NCI-H2196 treated with DMSO at 0.1 percent for 48 hours (cell line): ENCODE data around the gene TMEM271.

Experiments used
- DNase-seq: peaks from one replicate; lab custom pipeline; 2025; ENCODE audit not compliant: unreplicated experiment; lab: John Stamatoyannopoulos, UW

TMEM271 gene

DNA sequence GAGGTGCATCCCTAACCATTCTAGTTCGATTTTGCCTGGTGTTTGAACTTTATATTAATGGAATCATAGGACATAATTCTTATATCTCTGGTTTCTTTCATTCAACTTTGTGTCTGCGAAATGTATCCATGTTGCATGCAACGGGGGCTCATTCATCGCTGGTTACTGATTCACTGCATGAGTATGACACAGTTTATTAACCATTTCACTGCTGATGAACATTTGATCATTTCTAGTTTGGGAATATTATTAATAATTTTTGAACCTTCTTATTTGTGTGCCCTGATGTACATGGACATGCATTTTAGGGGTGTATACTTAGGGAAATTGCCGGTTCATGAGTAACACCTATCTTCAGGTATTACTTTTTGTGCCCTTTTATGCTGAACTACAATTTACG is 5.1 kb upstream of the TMEM271 start:
- DNase-seq, result no peak

GRCh38 chr4:579543-580175 is 3.6 kb upstream of the TMEM271 start:
- no peak for DNase-seq

- DNase-seq, result no peak
Measured at GRCh38 chr4:578451-579443, 2.7 kb upstream of the TMEM271 start.

DNA sequence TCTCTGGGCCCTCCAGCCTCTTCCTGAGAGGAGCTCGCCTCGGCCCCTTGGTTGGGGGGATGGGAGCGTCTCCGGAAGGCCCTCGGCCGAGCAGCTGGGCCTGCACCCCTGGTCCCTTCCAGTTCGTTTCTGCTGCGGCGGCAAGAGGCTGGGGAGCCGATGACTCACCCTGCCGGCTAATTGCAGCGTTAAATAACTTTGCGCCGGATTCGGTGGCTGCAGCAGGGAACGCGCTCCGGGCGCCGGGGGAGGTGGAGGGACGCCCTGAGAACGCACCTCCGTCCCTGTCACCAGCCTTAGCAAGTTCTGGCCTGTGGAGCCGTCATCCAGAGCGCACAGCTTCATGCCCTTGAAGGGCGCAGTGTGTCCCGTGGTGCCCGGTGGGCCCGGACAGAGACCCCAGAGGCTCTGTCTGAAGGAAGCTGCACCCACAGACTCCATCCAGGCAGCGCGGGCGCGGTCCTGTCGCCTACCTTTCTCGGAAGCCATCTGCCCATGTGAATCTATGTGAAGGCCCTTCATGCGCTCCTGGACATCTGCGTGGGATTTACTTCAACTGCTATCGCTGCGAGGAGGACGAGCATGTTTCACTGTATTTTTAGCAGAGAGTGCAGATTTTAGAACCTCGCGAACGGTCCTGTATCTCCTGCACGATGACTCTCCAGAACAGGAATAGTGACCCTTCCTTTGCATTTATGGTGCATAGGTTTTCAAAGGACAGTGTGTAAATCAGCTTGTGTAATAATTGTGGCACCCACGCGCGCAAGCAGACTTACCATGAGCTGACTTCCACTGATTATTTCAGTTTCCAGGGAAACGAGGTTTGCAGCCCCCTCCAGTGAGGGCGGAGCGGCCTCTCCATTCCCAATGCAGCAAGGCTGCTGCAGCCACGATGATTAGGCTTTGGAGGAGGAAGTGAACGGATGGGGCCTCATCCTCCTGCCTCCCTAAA is 1.7 kb upstream of the TMEM271 start:
- no peak for DNase-seq

DNA sequence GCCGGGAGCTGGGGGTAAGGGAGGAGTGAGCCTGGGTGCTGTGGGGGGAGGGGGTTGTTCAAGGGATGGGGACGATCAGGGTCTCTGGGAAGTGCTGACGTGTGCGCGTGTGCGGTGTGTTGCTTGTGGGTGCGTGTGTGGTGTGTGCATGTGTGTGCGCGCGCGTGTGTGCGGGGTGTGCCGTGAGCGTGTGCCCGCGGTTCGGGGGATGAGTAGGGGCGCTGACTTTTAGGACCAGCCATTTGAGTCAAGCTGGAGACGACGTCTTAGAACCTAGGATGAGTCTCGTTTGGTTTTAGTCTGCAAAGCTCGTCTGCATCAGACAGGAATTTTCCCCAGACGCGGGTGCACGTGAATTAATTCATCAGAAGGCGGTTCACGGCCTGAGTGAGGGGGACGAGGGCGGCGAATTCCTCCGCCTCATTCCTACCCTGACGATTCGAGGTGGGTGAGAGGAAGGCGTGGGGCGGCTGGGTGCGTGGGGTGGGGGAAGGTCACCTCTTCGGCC is 950 bp upstream of the TMEM271 start:
- no peak for DNase-seq

GRCh38 chr4:575281-576141 is 584 bp downstream of the TMEM271 start:
- DNase-seq, result no peak

DNA sequence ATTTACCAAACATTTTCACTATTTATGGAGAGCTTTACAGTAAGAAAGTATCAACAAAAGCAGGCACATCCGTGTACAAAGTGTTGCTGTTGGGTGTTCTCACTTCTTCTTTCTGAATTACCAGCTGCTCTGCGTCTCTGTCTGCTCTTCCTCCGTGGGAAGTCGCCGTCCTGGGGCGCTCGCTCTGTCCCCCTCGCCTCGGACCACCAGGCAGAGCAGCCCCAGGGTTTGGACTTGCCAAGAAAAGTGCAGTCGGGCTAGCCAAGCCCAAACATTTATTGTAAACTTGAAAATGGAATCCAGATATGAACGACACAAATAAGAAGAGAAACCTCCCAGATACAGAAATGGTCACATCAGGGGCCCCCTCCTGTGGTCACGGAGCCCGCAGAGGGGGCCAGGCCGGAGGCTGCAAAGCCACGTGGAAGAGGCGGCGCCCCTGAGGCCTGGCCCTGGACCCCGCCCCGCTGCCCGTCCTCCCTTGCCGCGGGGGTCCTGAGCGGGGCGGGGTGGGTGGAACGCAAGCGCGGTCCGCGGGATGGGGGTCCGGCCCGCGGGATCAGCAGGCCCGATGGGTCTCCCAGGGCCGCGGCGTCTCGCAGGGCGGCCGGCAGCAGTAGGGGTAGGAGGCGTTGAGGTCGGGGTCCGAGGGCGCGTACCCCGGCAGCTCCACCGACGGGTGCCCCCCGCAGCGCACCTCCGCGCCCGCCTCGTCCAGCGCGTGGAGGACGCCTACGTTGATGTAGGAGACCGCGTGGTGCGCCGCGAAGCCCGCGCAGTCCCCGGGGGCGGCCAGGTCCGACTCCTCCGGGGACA is 1.5 kb downstream of the TMEM271 start:
- DNase-seq, result no peak

GRCh38 chr4:573122-573892 is 2.8 kb downstream of the TMEM271 start:
- DNase-seq, result no peak

DNA sequence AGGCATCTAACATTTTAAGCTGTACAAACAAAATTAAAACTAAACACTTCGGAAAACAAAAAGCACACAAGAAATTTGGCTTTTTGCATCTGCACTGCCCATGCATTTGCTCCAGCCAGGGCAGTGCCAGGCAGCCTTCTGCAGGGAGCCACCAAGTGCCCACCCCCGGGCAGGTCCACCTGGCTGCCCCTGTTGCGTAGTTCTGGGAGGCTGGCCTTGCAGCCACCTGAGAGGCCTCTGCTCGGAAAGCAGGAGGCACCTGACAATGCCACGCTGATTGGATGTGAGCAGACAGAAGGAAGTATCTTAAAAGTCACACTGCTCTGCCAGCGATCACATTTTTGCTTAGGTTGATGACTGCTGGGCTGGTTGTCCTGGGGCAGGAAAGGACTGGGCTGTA is 3.5 kb downstream of the TMEM271 start:
- no peak for DNase-seq

- no peak for DNase-seq
Measured at GRCh38 chr4:571838-572572, 4.1 kb downstream of the TMEM271 start.

DNA sequence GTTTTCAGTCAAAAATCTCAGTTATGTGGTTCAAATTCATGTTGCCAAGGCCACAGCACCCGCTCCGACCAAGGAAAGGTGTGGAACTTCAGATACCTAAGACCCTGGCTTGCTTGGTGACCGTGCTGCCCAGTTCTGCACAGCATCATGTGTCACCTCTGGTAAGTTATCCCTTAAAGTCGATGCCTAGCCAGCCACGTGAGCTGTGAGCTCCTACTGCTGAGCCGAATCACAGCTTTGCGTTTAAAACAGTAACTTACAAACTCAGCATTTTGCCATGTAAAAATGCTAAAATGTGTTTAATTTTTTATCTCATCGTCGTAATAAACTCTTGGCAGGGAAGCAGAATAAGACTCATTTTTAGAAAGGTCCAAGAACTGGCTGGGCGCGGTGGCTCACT is 5.3 kb downstream of the TMEM271 start:
- no peak for DNase-seq

GRCh38 chr4:569958-570667 is 6.0 kb downstream of the TMEM271 start:
- no peak for DNase-seq

DNA sequence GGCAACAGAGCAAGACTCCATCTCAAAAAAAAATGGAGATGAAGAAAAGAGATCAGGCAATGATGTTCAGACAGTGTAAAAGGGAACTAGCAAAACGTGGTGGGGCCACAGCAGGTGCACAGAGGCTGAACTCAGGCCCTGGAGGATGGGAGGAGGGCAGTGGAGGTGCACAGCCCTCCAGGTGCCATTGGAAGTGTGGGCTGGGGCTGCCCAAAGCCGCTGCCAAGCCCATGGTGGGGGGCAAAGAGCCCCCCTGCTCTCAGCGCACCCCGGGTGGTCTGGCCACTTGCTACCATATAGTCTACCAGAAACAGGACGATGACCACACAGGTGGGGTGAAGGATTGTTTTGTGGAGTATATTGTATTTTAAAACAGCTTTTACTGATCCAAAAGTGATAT is 7.1 kb downstream of the TMEM271 start:
- DNase-seq, result no peak

DNA sequence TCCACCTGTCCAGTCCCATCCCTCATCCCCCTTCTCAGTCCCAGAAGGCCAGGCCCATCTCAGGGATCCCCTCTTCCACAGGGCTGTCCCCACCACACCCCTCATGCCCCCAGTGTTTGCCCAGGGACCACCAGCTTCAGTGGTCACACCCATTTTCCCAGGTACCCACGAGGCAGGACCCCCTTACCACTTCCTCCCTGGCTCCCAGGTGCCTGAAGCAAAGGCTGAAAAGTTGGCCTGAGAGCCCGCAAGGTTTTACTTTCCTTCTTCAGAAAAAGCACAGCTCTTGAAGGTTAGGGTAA is 7.8 kb downstream of the TMEM271 start:
- no peak for DNase-seq

DNA sequence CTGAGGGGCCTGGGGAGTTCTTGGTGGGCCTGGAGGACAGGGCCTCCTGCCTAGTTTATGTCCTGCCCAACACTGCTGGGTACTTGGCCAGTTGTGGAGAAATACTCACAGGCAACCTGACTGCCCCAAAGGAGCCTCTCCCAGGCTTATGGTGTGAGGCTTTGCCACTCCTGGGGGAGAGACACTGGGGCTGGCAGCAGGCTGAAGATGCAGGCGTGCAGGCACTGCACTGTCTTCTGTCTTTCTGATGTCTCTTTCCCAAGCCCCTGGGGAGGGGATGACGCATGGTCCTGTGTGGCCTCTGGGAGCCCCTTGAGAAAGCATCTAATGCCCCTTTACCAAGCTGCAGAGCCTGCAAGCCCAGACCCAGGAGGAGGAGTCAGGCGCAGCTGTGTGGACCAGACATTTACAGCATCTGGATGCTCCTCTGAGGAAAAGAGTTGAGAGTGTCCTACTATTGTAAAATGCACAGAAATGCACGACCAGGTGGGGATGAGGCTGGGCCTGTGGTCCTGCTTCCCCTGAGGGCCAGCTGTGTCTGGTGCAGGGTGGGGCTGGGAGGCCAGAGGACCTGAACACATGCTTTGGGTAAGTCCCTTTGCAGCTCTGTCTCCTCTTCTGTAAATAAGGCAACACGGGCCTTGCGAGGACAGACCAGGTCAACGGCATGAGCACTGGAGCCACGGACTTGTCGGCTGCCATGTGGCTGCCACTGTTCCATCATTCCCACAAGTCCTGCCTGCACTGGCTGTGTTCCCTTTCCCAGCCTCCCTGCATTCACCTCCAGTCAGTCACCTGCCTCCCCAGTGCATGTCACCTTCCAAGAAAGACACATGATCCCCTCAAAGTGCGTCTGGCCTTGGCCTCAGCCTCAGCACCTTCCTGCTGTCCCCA is 8.4 kb downstream of the TMEM271 start:
- DNase-seq, result no peak

GRCh38 chr4:566508-567295 is 9.4 kb downstream of the TMEM271 start:
- no peak for DNase-seq
